CD4-positive, alpha-beta T cell treated with Interleukin-6 for 4 hours (primary cell): ENCODE results near the gene BLM.
"Not testable (repeated sequence)": the region's sequence is repeated elsewhere in the genome, so short reads cannot be mapped to it uniquely, and the experiment has no call there.

Experiments used
- DNase-seq: peaks from one replicate; pipeline ENCODE4 v3.0.0-alpha.2; 2020; ENCODE audit warnings: mixed read lengths

Gene BLM

DNA sequence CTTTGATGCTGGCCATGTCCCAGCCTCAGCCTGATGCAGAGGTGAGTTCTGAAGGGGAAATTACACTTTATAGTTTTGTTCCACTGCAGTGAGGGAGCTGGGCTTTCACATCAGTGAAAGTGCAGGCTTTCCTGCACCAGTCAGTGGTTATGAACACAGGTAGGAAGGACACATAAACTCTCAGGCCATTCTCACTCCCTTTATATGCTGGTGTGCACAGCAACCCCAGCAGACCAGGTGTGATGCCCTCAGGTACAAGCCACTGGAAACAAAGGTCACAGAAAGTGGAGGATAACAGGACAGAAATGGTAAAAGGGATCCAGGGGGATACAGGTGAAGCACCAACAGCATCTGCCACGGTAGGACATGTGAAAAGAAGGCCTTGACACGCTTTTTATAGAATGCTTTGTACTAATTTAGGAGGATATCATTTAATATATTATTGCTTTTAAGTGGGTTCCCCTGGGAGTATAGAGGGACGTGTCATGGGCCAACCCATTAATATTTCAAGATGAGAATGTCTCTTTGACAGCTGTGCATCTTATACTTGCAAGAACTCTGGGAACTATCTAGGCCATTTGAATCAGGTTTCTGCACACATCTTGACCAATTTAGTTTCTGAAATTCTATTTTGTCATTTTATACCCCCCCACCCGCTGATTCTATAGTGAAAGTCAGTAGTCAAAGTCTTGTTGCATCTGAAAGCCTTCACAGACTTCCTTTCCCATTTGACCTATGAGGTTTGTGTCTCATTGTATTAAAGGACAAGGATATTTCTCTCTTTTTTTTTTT is 25.0 kb upstream of the BLM start:
- no peak for DNase-seq

GRCh38 chr15:90694987-90695386 is 22.2 kb upstream of the BLM start:
- no peak for DNase-seq

- DNase-seq = no peak
Observed at GRCh38 chr15:90697175-90697574, 20.0 kb upstream of the BLM start.

DNA sequence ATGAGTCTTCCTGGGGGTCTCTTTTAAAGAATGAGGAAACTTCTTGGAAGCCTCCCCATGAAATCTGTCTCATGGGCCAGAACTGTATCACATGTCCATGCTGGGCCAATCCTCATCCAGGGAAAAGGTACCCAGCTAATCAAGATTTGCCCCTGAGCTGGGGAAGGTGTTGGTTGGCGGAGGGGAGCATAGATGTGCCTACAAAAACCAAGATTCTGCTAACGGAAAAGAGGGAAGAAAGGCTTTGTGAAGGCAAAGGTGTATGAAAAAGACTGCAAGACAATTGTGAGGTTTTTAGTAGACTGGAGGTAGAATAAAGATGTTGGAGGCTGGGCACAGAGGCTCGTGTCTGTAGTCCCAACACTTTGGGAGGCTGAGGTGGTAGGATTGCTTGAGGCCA is 18.5 kb upstream of the BLM start:
- DNase-seq = no peak

DNA sequence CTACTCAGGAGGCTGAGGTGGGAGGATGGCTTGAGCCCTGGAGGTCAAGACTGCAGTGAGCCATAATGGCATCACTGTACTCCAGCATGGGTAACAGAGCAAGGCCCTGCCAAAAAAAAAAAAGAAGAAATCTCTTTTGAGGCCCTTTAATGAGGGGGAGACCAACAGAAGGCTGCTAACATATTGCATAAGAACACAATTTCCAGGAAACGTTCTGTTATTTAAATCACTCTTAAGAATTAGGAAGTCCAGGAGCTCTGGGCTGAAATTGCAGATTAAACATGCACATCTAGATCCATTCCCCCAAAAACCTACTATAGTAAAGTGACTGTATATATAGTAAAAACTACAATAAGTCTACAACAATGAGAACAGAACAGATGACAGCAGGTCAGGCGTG is 16.1 kb upstream of the BLM start:
- DNase-seq = no peak

GRCh38 chr15:90701880-90702630 is 15.1 kb upstream of the BLM start:
- no peak for DNase-seq

- no peak for DNase-seq
Observed at GRCh38 chr15:90703455-90703854, 13.7 kb upstream of the BLM start.

DNA sequence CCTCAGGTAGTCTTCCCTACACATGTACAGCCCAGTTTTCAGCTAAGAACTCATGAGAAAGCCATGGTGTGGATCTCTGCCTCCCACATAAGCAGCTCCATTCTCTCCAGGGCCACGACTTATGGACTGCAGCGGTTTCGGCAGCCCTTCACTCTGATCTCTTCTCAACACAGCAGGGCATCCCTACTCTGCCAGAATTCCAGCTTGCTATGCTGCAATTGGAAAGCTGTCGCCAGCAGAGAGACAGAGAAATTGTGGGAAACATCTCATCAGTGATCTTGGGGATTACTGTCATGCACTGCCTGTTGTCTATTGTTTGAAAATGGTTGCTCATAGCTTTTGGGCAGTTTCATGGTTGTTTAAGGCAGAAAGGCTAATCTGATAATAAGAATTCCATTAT is 11.9 kb upstream of the BLM start:
- no peak for DNase-seq

GRCh38 chr15:90706394-90707327 is 10.5 kb upstream of the BLM start:
- DNase-seq = no peak

DNA sequence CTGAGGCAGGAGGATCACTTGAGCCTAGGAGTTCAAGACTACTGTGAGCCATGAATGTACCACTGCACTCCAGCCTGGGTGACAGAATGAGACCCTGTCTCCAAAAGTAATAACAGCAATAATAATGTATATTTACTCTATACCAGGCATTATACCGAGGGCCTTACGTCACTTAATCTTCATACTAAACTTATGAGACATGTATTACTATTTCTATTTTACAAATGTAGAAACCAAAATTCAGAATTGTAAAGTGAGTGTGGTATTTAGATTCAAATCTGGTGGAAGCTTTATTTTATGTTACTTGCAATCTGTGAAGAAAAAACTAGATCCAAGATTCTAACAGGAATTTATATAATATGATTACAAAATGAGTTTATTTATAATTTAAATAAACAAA is 9.7 kb upstream of the BLM start:
- no peak for DNase-seq

DNA sequence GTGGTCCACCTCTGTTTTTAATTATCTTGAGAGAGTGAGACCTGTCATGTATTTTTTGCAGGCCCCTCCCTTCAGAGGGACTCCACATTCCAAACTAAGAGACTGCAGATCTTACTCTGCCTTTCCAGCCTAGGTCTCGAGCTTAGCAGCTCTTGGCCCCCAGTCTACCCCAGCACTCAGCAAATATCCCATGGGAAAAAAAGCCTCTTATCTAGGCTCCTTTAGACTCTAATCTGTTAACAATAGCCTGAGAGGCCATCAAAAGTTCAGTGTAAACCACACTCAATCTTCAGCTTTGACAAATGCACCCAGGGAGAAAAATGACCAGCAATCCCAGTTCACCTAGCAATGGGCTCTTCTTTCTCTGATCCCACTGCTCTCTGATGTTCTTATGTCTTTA is 8.6 kb upstream of the BLM start:
- no peak for DNase-seq

DNA sequence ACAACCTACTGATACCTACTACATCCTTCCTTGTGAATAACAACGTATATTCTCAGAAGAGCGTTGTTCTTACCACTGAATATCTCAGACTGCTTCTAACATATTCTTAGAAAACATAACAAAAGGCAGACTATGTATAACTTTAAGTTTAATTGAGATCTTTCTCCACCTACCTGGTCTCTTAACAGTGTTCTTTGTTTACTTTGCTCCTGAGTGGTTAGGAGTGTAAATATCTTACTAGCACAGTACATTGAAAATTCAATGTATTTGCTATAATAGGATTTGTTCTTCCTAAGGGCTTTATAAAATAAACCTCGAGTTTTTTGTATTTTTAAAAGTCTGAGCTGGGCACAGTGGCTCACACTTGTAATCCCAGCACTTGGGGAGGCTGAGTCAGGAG is 7.9 kb upstream of the BLM start:
- DNase-seq = no peak

GRCh38 chr15:90710436-90711027 is 6.6 kb upstream of the BLM start:
- DNase-seq = no peak

- DNase-seq = no peak
Observed at GRCh38 chr15:90711418-90711824, 5.7 kb upstream of the BLM start.

DNA sequence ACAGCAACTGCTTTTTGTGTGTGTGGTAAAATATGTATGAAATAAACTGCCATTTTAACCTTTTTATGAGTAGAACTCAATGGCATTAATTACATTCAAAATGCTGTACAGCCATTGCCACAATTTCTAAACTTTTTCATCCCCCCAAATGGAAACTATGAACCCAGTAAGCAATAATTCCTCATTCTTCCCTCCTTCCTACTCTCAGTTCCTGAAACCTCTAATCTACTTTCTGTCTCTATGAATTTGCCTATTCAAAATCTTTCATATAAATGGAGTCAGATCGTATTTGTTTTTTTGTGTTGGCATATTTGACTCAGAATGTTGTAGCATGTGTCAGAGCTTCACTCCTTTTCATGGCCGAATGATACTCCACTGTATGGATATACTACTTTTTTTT is 5.3 kb upstream of the BLM start:
- DNase-seq = no peak

- no peak for DNase-seq
Observed at GRCh38 chr15:90713081-90713480, 4.1 kb upstream of the BLM start.

DNA sequence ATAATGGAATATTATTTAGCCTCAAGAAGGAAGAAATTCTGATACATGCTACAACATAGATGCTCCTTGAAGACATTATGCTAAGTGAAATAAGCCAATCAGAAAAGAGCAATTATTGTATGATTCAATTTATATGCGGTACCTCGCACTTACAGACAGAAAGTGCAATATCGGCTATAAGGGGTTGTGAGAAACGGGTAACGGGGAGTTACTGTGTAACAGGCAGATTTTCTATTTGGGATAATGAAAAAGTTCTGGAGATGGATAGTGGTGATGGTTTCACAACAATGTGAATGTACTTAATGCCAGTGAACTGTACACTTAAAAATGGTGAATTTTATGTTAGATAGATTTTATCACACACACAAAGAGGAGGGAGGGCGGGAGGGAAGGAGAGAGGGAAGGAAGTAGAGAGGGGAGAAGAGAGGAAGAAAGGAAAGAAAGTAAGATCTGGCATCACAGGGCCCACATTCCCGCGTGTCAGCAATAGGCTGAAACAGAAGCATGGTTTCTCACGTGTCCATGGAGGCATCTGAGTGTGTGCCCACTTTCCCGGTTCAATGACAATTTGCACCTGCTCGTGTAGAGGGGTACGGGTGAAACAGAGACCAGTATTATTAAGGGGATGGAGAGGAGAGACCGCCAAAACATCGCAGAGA is 700 bp upstream of the BLM start:
- no peak for DNase-seq

GRCh38 chr15:90718232-90718631 is 1.1 kb downstream of the BLM start:
- DNase-seq = no peak

DNA sequence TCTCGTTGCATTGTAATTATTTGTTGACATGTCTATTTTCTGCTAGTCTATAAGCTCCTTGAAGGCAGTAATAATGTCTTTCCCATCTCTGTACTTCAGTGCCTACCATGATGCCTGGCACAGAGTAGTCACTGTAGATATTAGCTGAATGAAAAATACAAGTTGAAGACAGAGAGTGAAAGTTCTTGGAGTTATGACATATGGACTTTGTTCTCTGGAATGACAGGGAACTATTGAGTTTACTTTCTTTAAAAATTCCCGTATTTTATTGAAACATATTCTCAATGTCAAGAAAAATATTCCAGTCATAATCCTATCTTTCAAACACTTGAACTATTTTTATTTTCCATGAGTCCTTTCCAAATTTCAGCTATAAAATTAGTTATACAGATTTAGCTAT is 3.0 kb downstream of the BLM start:
- DNase-seq = no peak

DNA sequence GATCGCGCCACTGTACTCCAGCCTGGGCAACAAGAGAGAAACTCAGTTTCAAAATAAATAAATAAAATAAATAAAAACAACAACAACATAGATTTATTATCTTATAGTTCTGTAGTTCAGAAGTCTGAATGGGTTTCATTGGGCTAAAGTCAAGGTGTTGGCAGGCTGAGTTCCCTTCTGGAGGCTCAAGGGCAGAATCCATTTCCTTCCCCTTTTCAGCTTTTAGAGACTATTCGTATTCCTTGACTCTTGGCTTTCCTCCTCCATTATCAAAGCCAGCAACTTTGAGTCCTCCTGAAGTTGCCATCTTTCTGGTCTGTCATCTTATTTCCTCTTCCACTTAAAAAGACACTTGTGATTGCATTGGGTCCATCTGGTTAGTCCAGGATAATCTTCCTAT is 12.1 kb downstream of the BLM start:
- DNase-seq = no peak

- no peak for DNase-seq
Observed at GRCh38 chr15:90730290-90730689, 13.1 kb downstream of the BLM start.

DNA sequence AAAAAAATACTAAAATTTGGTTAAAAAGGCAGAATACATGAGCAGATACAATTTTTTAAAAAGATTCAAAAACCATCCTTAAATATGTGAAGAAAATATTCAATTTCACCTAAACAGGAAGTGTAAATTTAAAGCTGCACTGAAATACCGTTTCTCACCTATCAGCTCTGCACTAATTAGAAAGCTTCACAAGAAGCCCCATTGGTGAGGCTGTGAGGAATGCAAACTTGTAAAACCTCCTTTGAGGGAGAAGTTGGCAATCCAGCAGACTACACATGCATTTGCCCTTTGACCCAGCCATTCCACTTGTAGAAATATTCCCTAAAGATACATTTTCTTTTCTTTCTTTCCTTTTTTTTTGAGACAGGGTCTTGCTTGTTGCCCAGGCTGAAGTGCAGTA is 18.8 kb downstream of the BLM start:
- no peak for DNase-seq

GRCh38 chr15:90740545-90740944 is 23.4 kb downstream of the BLM start:
- not testable (repeated sequence) for DNase-seq
